ENCODE data around the gene ENPP3.

The ENPP3 gene

GRCh38 chr6:131784561-131784960, 147.5 kb downstream of the ENPP3 start:
- no peaks in the 10 kb centered on the region for H3F3A ChIP-seq (ENCODE audit: control insufficient read depth, insufficient read depth)
- no peak overlapping the region for H3K4me3 ChIP-seq (ENCODE audit: low read length)
- no peak for TF ChIP-seq EZH2phosphoT487 (IDR thresholded peaks at IDR 0.05; ENCODE audit: borderline replicate concordance, low read length)
- no peak for TF ChIP-seq CTCF (IDR thresholded peaks at IDR 0.05; ENCODE audit: low read depth, low read length, poor library complexity, severe bottlenecking)
- no peaks in the 10 kb centered on the region for H3K9me3 ChIP-seq (ENCODE audit: control insufficient read depth, insufficient read depth, low read length)
- H3K4me2 ChIP-seq (ENCODE audit: low read length): no peak overlapping the region
- no peaks in the 10 kb centered on the region for H4K20me1 ChIP-seq (ENCODE audit: control insufficient read depth, insufficient read depth, low read depth, low read length)
- H3K9me2 ChIP-seq (replicated peaks; ENCODE audit: control insufficient read depth, low read length): no peaks in the 10 kb centered on the region
- no peaks in the 10 kb centered on the region for H3K4me1 ChIP-seq (ENCODE audit: control insufficient read depth, low read length)
- no peak overlapping the region for H3K27ac ChIP-seq (ENCODE audit: low read depth, low read length)
- H3K36me3 ChIP-seq (ENCODE audit: control insufficient read depth, low read length): no peaks in the 10 kb centered on the region
- no peaks in the 10 kb centered on the region for H3K79me2 ChIP-seq (ENCODE audit: control insufficient read depth, low read length)
- no peaks in the 10 kb centered on the region for H3K27me3 ChIP-seq (ENCODE audit: control insufficient read depth, low read length)

- Histone ChIP-seq H3F3A (ENCODE audit: control insufficient read depth, insufficient read depth) (no peaks in the 10 kb centered on the region), H3K4me3 (ENCODE audit: low read length) (no peak overlapping the region), H3K4me2 (ENCODE audit: low read length) (no peak overlapping the region), H3K79me2 (ENCODE audit: control insufficient read depth, low read length) (no peaks in the 10 kb centered on the region), H3K36me3 (ENCODE audit: control insufficient read depth, low read length) (no peaks in the 10 kb centered on the region), H3K27ac (ENCODE audit: low read depth, low read length) (no peak overlapping the region), H3K9me2 (replicated peaks; ENCODE audit: control insufficient read depth, low read length) (no peaks in the 10 kb centered on the region), H3K4me1 (ENCODE audit: control insufficient read depth, low read length) (no peaks in the 10 kb centered on the region), H4K20me1 (ENCODE audit: control insufficient read depth, insufficient read depth, low read depth, low read length) (no peaks in the 10 kb centered on the region), H3K9me3 (ENCODE audit: control insufficient read depth, insufficient read depth, low read length) (no peaks in the 10 kb centered on the region), H3K27me3 (ENCODE audit: control insufficient read depth, low read length) (no peaks in the 10 kb centered on the region)
- TF ChIP-seq EZH2phosphoT487 (IDR thresholded peaks at IDR 0.05; ENCODE audit: borderline replicate concordance, low read length) (no peak), CTCF (IDR thresholded peaks at IDR 0.05; ENCODE audit: low read depth, low read length, poor library complexity, severe bottlenecking) (no peak)
These were observed 150.0 kb downstream of the ENPP3 start for GRCh38 chr6:131787079-131787478.

- no peak overlapping the region for H3K4me3 ChIP-seq (ENCODE audit: low read length)
- no peaks in the 10 kb centered on the region for H3K4me1 ChIP-seq (ENCODE audit: control insufficient read depth, low read length)
- no peaks in the 10 kb centered on the region for H3K9me3 ChIP-seq (ENCODE audit: control insufficient read depth, insufficient read depth, low read length)
- no peaks in the 10 kb centered on the region for H3K79me2 ChIP-seq (ENCODE audit: control insufficient read depth, low read length)
- no peaks in the 10 kb centered on the region for H4K20me1 ChIP-seq (ENCODE audit: control insufficient read depth, insufficient read depth, low read depth, low read length)
- no peaks in the 10 kb centered on the region for H3K9me2 ChIP-seq (replicated peaks; ENCODE audit: control insufficient read depth, low read length)
- H3K27ac ChIP-seq (ENCODE audit: low read depth, low read length): no peak overlapping the region
- TF ChIP-seq EZH2phosphoT487 (IDR thresholded peaks at IDR 0.05; ENCODE audit: borderline replicate concordance, low read length) (no peak), CTCF (IDR thresholded peaks at IDR 0.05; ENCODE audit: low read depth, low read length, poor library complexity, severe bottlenecking) (no peak)
- H3F3A ChIP-seq (ENCODE audit: control insufficient read depth, insufficient read depth): no peaks in the 10 kb centered on the region
- H3K4me2 ChIP-seq (ENCODE audit: low read length): no peak overlapping the region
- H3K27me3 ChIP-seq (ENCODE audit: control insufficient read depth, low read length): no peaks in the 10 kb centered on the region
- H3K36me3 ChIP-seq (ENCODE audit: control insufficient read depth, low read length): no peaks in the 10 kb centered on the region
These were observed 150.9 kb downstream of the ENPP3 start for GRCh38 chr6:131787766-131788712.
